Inferior parietal cortex (tissue), 1 donor: ENCODE data around the gene ADISSP.

ENCODE experiments used
- DNase-seq: peaks from one replicate; pipeline ENCODE4 v3.0.0-alpha.2; 2016; ENCODE audit errors: extremely low spot score

Gene ADISSP

DNA sequence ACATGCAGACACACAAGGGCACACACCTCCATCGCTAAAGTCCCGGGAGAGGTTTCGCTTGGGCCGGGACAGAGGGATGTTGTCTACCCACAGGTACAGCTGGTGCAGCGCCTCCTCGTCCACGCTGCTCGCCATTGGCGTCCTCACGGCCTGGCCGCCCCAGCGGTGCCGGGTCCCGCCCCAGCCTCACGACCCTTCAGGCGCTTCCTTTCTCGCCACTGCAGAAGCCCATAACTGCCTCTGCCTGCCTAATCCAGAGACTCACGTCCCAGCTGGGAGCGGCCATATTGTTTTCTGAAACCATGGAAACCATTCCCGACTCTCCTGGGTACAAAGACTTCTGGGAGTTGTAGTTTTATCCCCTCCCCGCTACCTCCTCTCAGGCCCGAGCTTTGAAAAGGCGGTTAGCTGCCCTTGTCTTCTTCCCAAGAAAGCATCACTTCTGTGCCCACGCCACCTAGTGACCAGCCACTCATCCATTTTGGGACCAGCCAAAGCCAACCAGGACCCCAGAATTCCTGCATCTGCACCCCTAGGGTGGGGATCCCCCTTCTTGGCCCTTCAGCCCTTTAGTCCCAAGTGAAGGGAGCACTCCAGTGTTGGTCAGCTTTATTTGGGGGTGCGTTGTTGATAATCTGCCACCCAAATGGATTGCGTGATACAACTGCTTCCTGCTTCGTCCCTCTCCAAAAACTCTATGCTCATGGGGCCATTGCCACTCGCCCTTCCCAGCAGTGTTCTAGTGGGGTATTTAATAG lies 13.8 kb upstream of the ADISSP start, which contains the start of gene SPEF1:
Gene SPEF1, minus strand, starts transcription at position 296 of the 758 bp plus-strand sequence. Its CDS starts 161 bp downstream, at position 135.
- DNase-seq, result peak; percentile 94

DNA sequence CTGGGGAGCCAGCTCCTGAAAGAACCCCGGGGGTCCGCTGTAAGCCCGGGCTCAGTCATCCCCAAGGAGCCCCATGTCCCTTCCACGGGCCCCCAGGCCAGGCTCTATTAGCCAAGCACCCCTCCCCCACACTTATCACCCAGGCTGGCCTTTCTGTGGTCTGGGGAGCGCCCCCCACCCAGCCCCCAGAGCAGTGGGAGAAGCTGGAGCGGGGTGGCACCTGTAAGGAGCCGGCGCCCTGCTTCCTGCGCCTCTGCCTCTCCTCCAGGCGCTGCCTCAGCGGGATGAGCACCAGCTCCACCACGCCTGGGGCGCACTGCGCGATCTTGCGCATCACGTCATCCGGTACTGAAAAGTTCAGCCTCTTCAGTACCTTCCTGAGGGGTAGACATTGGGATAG lies 11.4 kb upstream of the ADISSP start:
- DNase-seq, result no peak

DNA sequence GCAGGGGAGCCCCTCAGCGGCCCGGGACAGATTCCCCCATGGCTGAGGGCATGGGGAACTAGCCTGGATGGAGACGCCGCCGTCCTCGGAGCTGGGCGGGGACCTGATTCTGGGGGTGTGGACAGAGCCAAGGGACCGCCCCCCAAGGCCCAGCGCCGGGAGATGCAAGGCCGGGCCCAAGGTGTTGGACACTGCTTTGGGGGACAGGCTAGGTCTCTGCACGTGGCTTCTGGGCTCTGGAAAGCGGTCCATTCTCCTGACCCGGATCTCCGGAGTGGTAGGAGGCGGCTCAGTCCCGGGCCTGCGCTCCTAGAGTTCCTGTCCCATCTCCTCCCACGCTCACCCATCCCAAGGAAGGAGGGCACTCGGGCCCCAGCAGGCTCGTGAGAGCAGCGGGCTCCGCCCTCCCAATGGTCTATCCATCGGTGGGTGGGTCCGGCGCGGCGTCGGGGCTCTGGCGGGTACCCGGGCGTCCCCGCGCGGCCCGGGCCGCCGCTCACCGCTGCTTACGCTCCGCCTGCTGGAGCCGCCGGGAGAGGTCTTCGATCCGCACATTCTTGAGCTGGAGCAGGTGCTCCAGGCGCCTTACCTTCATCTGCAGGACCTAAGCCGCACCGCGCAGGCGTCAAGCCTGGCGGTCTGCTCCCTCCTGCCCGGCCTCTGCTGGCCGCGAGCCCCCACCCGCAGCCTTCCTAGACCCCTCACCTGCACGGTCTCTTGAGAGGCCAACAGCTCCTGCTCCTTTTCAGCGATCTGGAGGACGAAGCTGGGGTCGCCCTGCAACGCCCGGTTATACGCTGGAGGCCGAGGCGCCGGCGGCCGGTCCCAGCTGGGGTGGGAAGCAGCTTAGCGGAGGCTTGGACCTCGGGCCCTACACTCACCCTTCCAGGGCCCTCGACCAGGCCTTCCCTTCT lies 10.4 kb upstream of the ADISSP start:
- DNase-seq, result no peak

DNA sequence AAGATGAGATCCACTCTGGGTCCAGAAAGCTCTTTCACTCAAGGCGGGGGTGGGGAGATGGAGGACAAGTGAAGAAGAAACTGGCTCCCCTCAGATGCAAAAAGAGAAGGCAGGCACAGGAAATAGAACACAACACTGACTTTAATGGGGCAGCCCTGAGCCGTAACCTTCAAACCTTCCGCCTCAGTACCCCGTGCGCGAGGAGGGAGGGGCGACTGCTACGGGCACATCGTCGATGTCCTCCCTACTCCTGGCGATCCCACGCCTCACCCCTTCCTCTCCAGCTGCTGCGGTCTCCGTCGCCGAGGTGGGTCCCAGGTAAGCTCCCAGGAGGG lies 9.8 kb upstream of the ADISSP start:
- DNase-seq, result no peak

DNA sequence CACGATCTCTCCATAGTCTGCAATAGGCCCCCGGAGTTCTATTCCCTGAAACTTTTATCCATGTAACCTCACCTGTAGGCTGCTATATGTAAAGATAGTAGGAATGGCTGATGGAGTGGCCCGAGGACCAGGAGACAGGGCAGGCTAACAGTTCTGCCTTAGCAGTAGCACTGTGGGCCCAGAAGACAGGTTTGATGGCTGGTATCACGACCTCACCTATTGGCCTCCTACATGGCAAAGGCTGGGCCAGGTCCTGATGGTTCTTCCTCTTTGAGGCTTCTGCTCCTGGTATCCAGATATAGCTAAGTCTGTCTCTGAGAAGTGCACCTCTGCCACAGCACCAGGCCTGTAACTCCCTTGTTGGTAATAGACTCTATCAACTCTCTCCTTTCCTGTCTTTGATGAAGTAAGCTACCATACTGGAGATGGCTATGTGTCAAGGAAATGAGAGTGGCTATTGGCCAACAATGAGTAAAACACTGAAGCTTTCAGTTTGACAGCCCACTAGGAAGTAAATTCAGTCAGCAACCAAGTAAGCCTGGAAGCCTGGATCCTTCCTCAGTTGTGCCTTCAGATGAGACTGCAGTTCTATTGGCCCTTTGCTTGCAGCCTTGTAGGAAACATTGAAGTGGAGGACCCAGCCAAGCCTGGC lies 8.0 kb upstream of the ADISSP start:
- DNase-seq, result no peak

DNA sequence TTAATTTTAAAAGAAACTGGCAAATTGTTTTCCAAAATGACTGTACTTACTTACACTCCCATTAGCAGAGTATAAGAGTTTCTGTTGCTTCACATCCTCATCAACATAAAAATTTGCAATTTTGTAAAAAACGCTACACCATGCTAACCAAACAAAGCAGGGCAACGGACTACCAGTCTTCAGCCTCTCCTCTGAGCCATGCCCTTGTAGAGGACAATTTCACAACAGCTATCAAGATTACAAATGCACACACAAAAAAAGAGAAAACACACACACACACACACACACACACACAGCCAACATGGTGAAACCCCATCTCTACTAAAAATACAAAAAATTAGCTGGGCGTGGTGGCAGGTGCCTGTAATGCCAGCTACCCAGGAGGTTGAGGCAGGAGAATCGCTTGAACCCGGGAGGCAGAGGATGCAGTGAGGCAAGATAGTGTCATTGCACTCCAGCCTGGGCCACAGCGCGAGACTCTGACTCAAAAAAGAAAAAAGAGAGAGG lies 4.1 kb upstream of the ADISSP start:
- DNase-seq, result no peak

DNA sequence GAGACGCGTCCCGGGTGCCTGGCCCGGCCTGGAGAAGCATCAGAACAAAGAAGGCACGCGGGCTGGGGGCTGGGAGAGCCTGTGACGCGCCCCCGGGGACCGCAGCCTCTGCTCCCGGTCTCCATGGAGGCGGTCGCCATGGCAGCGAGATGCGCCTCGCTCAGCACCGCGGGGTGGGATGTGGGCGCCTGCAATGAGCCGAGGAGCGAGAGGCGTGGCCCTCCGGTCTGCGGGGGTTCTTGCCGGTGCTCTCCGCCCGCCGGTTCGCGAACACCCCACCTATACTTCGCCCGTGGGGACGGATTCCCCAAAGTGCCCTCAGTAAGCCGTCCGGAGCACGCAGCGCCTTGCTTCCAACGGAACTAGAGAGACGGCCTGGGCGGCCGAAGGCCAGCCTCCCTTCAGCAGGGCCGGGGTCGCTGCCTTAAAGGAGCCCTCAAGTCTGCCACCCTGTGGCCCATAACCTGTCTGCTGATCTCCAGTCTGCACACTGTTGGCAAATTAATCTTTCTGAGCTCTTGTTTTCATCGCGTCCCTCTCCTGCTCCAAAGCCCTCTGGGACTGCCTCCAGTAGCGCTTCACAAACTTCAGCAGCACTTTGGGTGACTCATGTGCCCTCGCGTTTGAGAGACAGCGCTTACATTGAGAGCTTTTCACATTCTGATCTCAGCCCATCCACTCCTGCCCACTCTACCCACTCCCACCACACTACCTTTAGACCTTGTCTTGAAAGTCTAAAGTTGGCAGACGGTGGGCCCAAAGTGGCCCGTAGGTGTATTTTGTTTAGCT lies 983 bp upstream of the ADISSP start:
- DNase-seq, result peak; percentile 53

DNA sequence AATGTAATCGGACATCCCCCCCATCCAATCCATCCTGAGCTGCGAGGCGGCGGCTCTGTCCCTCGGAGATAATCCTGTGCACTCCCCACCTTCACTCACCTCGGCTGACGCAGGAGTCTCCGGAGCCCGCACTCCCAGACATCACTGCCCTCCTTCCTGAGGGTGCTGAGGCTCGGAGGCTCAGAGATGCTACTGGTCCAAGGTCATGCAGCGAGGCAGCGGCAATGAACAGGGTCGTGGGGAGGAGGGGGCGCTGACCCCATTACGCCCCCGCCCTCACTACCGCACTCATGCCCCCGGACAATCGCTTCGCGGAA lies 485 bp downstream of the ADISSP start:
- no peak for DNase-seq

DNA sequence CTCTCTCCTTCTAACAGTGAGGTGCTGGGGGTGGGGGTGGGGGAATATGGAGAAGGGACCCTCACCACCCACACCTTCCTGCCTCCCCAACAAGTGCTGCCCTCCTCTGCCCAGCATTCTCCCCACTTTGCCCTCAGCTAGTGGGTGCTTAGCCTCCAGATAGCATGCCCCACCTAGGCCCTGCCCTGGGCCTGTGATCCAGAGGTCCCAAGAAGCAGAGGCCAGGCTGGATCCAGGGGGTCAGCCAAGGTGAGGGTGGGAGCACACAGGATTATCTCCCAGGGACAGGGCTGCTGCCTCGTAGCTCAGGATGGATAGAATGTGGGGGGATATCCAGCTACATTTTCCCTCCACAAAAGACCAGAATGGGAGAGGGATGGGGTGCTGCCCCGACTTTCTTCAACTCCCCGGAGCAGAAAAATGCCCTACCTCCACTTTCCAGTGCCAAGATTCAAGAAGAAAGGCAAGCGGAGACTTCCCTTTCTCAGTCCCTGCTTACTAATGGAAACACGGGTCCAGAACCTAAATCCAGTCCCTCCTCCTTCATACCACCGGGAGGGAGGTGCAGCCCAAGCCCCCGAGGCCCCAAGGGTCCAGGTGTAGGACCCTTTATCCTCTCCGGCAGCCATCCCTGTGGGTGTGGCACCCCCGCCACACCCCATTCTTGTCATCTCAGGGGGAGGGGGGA lies 987 bp downstream of the ADISSP start:
- DNase-seq, result no peak

DNA sequence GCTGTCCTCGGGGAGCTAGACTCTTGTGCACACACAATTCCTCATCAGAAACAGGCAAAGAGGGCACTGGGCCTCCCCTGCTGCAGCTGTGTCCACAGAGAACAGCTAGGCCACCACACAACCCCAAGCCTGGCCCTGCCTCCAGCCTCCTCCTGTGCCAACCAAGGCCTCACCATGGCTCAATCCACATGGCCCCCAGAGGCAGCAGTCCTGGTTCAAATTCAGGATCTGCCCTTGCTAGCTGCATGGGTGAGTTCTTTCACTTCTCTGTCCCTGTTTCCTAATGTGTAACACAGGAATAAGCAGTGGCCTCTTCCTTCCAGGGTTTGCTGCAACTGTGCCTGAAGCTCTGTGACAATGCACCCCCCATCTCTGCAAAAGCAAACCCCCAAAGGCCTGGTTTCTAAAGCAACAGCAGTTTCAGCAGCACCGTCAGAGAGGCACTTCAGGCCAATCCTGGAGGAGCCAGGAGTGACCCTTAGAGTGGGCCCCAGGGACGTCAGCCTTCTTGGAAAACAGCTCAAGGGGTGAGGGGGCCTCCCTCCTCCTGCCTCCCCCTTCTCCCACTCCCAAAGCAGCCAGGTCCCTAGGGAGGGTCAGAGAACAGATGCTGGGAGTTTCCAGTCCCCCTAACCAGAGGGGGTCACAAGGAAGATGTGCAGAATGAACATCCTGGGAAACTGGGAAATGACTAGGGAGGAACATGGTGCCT lies 2.2 kb downstream of the ADISSP start:
- DNase-seq, result no peak

DNA sequence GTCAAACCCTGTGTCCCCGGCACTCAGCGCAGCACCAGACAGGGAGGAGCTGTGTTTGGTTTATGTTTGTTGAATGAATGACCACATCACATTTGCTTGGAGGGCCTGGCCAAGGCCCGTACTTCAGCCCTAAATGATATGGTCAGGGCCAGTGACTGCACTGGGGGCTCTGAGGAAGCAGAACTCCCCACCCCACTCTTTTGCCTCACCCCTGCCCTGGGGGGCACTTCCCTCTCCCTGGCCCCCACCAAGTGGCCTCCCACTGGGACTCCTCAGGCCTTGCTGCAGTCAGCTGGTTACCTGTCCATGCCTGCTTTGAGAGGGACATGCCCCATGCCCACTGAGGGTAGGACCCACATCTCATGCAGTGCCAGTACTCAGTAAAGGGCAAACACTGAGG lies 2.9 kb downstream of the ADISSP start:
- DNase-seq, result no peak

DNA sequence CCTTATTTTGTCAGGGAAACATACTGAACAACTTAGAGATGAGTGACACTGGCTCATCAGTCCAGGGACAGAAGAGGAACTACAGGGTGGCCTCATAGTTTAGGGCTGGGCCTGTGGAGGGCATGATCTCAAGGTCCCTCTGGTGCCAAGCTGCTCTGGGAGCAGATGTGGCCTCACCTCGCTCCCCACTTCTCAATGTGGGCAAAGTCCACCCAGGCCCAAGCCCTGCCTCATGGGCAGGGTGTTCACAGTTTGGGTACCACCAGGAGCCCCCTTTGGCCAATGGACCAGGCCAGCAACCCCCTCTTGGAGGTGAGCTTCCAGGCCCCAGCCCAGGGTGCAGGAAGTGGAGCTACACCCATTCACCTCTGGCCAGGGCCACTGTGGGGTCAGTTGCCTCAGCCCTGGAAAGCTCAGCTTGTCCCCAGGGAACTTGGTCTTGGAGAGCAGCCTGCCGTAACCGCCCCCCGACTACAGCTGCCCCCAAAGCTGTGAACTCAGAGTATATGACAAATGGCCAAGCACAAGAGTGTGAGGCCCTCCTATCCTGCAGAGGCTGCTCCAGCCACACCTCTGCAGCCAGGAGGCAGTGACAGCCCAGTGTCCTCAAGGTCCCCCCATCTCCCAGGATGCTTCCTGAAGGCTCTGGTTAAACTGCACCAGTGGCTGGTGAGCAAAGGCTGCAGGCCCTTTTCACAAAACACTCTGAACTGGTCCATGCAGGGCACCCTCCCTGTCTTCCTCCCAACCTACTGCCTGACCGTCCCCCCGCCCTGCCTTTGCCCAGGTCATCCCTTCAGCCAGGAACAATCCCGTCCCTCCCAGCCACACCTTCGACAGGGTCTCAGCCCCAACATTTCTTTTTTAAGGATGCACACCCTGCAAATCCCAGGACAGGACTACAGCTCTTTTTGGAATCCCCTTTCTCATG lies 3.6 kb downstream of the ADISSP start:
- DNase-seq, result no peak

DNA sequence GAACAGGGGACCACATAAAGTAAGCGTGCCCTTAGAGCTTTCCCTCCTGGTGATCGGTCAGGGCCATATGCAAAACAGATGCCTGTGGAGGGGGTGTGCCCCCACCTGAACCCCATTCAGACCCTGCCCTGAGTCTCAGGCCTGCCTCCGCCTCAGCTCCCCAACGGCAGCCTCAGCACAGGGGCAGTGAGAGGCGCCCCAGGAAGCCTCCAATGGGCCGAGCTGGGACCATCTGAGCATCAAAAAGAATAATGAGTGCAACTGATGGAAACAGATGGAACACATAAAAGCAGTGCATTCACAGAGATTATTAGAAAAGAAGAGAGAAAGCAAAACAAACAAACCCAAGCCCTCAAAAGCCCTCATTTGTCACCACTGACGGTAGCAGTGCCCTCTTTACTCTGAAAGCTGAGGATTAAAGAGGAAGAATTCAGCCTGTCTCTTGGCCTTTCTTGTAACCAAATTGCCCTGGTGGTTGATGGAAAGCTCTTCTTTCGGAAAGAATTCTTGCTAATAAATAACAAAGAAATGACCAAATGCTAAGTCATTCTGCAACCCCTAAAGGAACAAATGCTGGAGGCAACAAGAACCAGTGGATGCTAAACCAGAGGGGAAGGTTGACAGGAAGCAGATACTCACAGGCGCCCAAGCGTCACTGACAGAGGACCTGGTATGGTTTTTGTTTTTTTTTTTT lies 6.8 kb downstream of the ADISSP start:
- no peak for DNase-seq

DNA sequence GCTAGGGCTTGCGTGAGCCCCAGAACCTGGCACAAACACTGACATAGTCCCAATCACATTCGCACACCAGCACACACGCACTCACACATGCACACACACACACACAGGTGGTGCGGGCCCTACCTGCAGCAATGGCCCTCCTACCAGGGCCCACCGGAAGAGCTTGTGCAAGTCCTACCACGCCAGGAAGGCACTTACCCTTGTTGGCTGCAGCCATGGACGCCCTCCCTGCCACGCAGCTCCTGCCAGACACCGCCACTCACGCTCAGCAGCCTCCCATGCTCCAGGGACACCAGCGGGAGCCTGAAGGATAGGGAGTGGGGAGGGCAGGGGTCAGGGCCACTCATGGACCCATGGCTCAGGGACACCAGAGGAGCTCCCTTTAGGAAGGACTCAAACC lies 7.7 kb downstream of the ADISSP start:
- no peak for DNase-seq

DNA sequence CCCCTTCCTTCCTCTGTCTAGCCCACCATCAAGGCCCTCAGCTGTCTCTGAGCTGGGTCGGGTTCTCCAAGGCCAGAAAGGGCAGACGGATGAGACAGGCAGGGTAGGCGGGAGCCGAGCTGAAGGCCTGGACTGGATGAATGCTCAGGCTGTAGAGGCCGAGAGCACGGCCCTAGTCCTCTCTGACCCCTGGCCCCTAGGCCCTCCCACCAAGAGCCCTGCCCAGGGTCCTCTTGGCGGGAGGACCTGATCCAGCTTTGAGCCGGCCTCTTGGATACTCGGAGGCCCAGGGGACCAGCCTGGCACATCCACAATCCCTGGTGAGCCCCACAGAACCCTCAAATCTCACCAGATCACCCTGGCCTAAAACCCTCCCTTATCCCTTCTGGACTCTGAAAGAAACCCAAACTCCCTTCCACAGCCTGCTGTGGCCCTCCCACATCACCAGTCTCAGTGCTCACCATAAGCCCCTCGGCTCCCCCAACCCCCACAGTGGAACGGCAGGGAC lies 8.2 kb downstream of the ADISSP start:
- no peak for DNase-seq

DNA sequence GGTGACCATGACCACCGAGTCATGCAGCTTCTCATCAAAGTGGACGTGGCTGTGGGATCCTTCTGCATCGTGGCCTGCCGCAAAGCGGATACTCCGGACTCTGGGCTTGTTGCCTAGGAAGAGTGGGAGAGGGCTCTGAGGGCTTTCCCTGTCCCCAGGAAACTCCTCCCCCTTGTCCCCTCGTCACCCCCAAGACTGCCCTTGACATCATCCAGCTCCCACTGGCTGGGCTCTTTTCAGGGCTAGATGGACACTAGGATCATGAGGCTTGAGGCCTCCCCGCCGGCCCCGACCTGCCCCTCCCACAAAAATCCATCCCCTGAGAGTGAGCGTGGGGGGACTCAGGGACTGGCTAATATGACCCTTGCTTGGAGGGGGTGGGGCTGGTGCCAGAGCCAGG lies 9.0 kb downstream of the ADISSP start:
- DNase-seq, result no peak

DNA sequence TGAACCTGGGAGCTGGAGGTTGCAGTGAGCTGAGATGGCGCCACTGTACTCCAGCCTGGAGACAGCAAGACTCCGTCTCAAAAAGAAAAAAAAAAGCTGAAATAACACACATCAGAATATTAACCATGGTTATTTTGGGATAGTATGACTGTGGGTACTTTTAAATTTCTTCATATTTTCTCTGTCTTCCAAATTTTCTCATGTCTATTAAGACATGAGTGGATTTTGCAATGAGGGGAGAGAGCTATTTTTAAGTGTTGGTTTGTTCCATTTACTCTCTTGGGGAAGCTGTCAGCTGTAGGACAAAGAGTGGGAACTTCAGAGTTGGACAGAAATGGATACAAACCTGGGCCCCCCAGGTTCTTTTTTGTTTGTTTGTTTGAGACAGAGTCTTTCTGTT lies 10.3 kb downstream of the ADISSP start:
- DNase-seq, result no peak

DNA sequence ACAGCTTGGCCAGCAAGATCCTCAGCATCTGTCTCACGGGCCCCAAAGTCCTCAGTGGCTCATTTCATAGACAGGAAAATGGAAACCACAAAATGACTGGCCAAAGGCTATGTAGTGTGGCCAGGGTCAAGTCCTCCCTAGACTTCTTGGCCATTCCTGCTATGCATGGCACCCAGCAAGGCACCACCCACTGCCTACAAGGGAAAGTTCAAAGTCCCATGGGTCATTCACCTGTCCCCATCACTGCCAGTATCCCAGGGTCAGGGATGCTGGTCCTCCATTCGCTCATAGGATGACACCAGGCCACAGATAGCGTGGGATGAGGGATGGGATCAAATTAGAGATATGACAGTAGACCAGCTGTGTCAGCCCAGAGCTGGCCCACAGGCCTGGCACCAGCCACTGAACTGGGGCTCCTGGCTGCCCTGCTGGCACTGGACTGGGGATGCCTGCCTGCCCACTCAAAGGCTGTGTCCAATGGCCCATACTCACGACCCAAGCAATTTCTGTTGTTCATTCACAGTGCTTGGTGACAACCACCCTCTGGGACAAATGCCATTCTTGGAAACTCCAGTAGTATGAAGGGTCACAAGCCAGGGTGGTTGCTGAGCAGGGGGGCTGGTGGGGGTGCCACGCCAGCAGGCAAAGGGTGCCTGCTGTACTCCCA lies 11.6 kb downstream of the ADISSP start:
- DNase-seq, result no peak
